Natural killer cell (primary cell): Measurements from ENCODE around the gene RFTN2. TPM values are rescaled to one million over a fixed set of nuclear protein-coding genes. Genes with fewer than 3 reads are reported as not detected.

ENCODE experiments used
- ATAC-seq, 3 donors: fragments of 150-1000 bp in 2 of 3; fragments of 200-7000 bp in 1 of 3; cut with Tn5 transposase; 1 replicate in 1 of 3; 2 replicates in 2 of 3; pipeline ENCODE4 v1.10.0; 2021; ENCODE audit warnings: mild to moderate bottlenecking in 2 of 3, moderate library complexity in 2 of 3
- DNase-seq, 2 donors: peaks; one replicate each; pipeline versions ENCODE4 v3.0.0 to v3.0.0-alpha.2; 2013 to 2021; ENCODE audit warnings: mixed read lengths in 1 of 2
- H3K27ac ChIP-seq: one replicate; pipeline ENCODE4 v1.5.1; 2013; ENCODE audit warnings: mild to moderate bottlenecking, low read length
- H3K27me3 ChIP-seq: one replicate; pipeline ENCODE4 v1.6.1; 2013; ENCODE audit warnings: low read length; ENCODE audit not compliant: control insufficient read depth, insufficient read depth
- H3K36me3 ChIP-seq: one replicate; pipeline ENCODE4 v1.6.1; 2013; ENCODE audit warnings: low read length; ENCODE audit not compliant: control insufficient read depth, insufficient read depth
- H3K4me1 ChIP-seq: one replicate; pipeline ENCODE4 v1.6.1; 2013; ENCODE audit warnings: low read length; ENCODE audit not compliant: control insufficient read depth, insufficient read depth
- H3K4me3 ChIP-seq: one replicate; pipeline ENCODE4 v1.5.1; 2013; ENCODE audit warnings: low read length
- H3K9me3 ChIP-seq: one replicate; pipeline ENCODE4 v1.6.1; 2013; ENCODE audit warnings: low read length; ENCODE audit not compliant: control insufficient read depth, insufficient read depth
- H3K27ac Mint-ChIP-seq, 2 donors: one replicate each; pipeline ENCODE4 v1.8.0; 2022; ENCODE audit warnings: mild to moderate bottlenecking in 2 of 2, mixed read lengths in 2 of 2, moderate library complexity in 1 of 2
- H3K27me3 Mint-ChIP-seq, 2 donors: one replicate each; pipeline ENCODE4 v1.8.0; 2022; ENCODE audit warnings: low read depth in 2 of 2, mixed read lengths in 2 of 2
- H3K36me3 Mint-ChIP-seq: one replicate; pipeline ENCODE4 v1.8.0; 2022; ENCODE audit warnings: mixed read lengths
- H3K4me1 Mint-ChIP-seq, 2 donors: one replicate each; pipeline ENCODE4 v1.8.0; 2022; ENCODE audit warnings: mixed read lengths in 2 of 2
- H3K4me3 Mint-ChIP-seq: one replicate; pipeline ENCODE4 v1.8.0; 2022; ENCODE audit warnings: mild to moderate bottlenecking, moderate library complexity, mixed read lengths
- H3K9me3 Mint-ChIP-seq, 2 donors: one replicate each; pipeline ENCODE4 v1.8.0; 2022; ENCODE audit warnings: mixed read lengths in 2 of 2
- WGBS: methylation state at CpG from one replicate; pipeline ENCODE4 v1.1.7; 2013; ENCODE audit warnings: missing lambda C conversion rate; ENCODE audit not compliant: insufficient coverage; 5-methylcytosine and 5-hydroxymethylcytosine counted together
- intact Hi-C: fragments of 100-400 bp; cut with micrococcal nuclease; formaldehyde crosslinking; loops from one replicate; pipeline ENCODE4 v1.14.2; 2022
- total RNA-seq, 4 donors: library from RNA; stranded (reverse); fragments of 120-200 nt in 1 of 4; gene quantifications; one replicate each; pipeline versions ENCODE4 v1.2.3 to v1.2.4, GENCODE V29; 2013 to 2022
- TF ChIP-seq, protein P1 (sequence below): fragments of 200-600 bp; IDR thresholded peaks from one replicate; pipeline ENCODE4 v1.8.0; 2022; ENCODE audit warnings: antibody characterized with exemption

The RFTN2 gene
- total RNA-seq, 3 donors from 2014 or later (not counting 1 experiment from before 2014, with no cell fraction given): not detected

DNA sequence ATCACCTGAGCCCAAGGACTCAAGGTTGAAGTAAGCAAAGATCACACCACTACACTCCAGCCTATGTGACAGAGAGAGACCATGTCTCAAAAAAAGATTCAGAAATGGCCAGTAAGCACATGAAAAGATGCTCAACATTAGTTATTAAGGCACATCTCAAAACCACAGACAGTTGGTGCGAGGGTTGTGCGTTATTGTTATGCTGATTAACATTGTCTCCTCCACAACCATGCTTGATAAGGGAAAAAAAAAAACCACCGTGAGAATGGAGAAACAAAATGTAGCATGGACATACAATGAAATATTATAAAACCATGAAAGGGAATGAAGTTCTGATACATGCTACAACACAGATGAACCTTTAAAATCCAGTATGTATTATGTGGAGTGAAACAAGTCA, 132.2 kb downstream of the RFTN2 start:
- intact Hi-C loops: no loop called here
- Histone ChIP-seq H3K9me3 (no peaks in the 10 kb centered on the region), H3K4me3 (no peak overlapping the region), H3K36me3 (peaks cover 67% of the 10 kb centered on the region), H3K27ac (no peak overlapping the region), H3K27me3 (no peaks in the 10 kb centered on the region), H3K4me1 (no peaks in the 10 kb centered on the region)
- DNase-seq (no peak), ATAC-seq (no peak)
- peaks cover 22 to 30% of the 10 kb centered on the region in 2 donors for H3K4me1 Mint-ChIP-seq
- no peak overlapping the region for H3K4me3 Mint-ChIP-seq
- peaks cover 17% of the 10 kb centered on the region for H3K36me3 Mint-ChIP-seq
- H3K27me3 Mint-ChIP-seq: no peaks in the 10 kb centered on the region
- H3K27ac Mint-ChIP-seq: peak overlapping the region in 1 of 2 donors; percentile 68
- no CpG with 5 or more reads among the region's 3 CpGs for WGBS
- H3K9me3 Mint-ChIP-seq: no peaks in the 10 kb centered on the region
- TF ChIP-seq, protein P1, sequence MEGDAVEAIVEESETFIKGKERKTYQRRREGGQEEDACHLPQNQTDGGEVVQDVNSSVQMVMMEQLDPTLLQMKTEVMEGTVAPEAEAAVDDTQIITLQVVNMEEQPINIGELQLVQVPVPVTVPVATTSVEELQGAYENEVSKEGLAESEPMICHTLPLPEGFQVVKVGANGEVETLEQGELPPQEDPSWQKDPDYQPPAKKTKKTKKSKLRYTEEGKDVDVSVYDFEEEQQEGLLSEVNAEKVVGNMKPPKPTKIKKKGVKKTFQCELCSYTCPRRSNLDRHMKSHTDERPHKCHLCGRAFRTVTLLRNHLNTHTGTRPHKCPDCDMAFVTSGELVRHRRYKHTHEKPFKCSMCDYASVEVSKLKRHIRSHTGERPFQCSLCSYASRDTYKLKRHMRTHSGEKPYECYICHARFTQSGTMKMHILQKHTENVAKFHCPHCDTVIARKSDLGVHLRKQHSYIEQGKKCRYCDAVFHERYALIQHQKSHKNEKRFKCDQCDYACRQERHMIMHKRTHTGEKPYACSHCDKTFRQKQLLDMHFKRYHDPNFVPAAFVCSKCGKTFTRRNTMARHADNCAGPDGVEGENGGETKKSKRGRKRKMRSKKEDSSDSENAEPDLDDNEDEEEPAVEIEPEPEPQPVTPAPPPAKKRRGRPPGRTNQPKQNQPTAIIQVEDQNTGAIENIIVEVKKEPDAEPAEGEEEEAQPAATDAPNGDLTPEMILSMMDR: no peak

DNA sequence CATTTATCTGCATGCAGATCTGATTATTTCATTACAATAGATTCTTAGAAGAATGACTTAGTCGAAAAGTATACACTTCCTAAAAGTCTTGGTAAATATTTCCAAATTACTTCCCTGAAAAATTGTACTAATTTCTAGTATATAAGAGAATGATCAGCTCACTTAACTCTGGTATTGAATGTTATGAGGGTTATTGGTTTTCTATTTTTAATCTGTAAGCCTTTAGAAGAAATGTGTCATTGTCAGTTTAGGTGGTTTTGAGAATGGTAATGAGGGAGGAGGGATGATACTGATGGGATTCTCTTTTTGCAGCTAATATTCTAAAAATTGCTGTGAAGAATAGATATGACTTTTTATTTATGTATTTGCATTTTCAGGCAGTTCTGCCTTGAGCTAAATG, 135.7 kb downstream of the RFTN2 start:
- Histone ChIP-seq H3K27ac (no peak overlapping the region), H3K4me3 (no peak overlapping the region), H3K27me3 (no peaks in the 10 kb centered on the region), H3K9me3 (no peaks in the 10 kb centered on the region), H3K36me3 (peaks cover 76% of the 10 kb centered on the region), H3K4me1 (peaks cover 3% of the 10 kb centered on the region)
- TF ChIP-seq, protein P1: no peak
- peaks cover 32 to 51% of the 10 kb centered on the region in 2 donors for H3K4me1 Mint-ChIP-seq
- peak overlapping the region; percentile 58 to 76 for H3K27ac Mint-ChIP-seq
- ATAC-seq (no peak), DNase-seq (no peak)
- no peaks in the 10 kb centered on the region for H3K27me3 Mint-ChIP-seq
- no CpG with 5 or more reads among the region's 1 CpG for WGBS
- intact Hi-C loops: no loop called here
- no peak overlapping the region for H3K4me3 Mint-ChIP-seq
- no peaks in the 10 kb centered on the region for H3K9me3 Mint-ChIP-seq
- peaks cover 17% of the 10 kb centered on the region for H3K36me3 Mint-ChIP-seq

DNA sequence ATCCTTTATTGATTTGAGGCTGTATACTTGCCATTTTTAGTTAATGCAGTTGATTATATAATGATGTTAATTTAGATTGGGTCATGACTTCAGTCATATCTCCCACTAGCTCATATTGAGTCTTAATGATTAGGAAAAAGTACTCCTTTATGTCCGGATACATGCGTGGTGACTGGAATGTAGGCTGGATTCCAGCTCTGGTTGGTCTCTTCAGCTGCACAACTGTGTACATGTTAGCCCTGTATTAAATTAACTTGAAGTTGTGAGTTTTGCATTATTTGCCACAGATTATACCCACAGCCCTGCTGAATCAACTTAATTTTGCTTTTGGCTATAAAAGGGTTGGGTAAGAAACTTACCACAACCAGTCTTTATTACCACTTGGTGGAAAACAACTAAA, 137.0 kb downstream of the RFTN2 start:
- peaks cover 65% of the 10 kb centered on the region for H3K36me3 ChIP-seq
- H3K4me3 ChIP-seq: no peak overlapping the region
- TF ChIP-seq, protein P1: no peak
- H3K4me1 ChIP-seq: peaks cover 9% of the 10 kb centered on the region
- Mint-ChIP-seq H3K36me3 (peaks cover 17% of the 10 kb centered on the region), H3K27me3 (no peaks in the 10 kb centered on the region), H3K9me3 (no peaks in the 10 kb centered on the region), H3K27ac (peak overlapping the region; percentile 58 to 76), H3K4me3 (no peak overlapping the region), H3K4me1 (peaks cover 44 to 62% of the 10 kb centered on the region in 2 donors)
- ATAC-seq (no peak), DNase-seq (no peak)
- WGBS: 100% methylated on average over 2 of the region's 2 CpGs
- no peak overlapping the region for H3K27ac ChIP-seq
- H3K9me3 ChIP-seq: no peaks in the 10 kb centered on the region
- intact Hi-C loops: no loop called here
- no peaks in the 10 kb centered on the region for H3K27me3 ChIP-seq

Other genes with a start within 250 kb of the RFTN2 start
- gene SF3B1, start 240.6 kb downstream of the RFTN2 start, total RNA-seq: 100 to 1,000 TPM; 387 to 472 (median 447) TPM
- 10 to 100 TPM; 64.6 to 79.2 (median 72.5) TPM for gene COQ10B, start 222.0 kb downstream of the RFTN2 start, total RNA-seq
- 100 to 1,000 TPM in 2 of 3 donors, 10 to 100 TPM in 1; 79.7 to 130 (median 113) TPM for gene HSPD1, start 175.7 kb downstream of the RFTN2 start, total RNA-seq
- 10 to 100 TPM; 47.6 to 70.7 (median 50.7) TPM for gene HSPE1, start 175.2 kb downstream of the RFTN2 start, total RNA-seq
- gene MOB4, start 159.5 kb downstream of the RFTN2 start, total RNA-seq: 10 to 100 TPM; 27.1 to 40.0 (median 34.9) TPM
- gene MARS2, start 29.8 kb upstream of the RFTN2 start, total RNA-seq: 10 to 100 TPM in 2 of 3 donors, 1 to 10 TPM in 1; 5.7 to 12.2 (median 11.8) TPM
- gene BOLL, start 109.7 kb upstream of the RFTN2 start, total RNA-seq: not detected
- gene PLCL1, start 129.0 kb upstream of the RFTN2 start, total RNA-seq: 1 to 10 TPM in 2 of 3 donors, under 1 TPM in 1; 0.86 to 2.8 (median 1.1) TPM